SK-N-MC (cell line): Measurements from ENCODE around the gene PTCRA.

ENCODE experiments used
- FOXP2 ChIP-seq: optimal IDR thresholded peaks from 2 replicates; pipeline ENCODE3; 2011; ENCODE audit warnings: mild to moderate bottlenecking, moderate library complexity; ENCODE audit not compliant: insufficient read depth; ENCODE audit errors: extremely low read length, control extremely low read depth
- POLR2AphosphoS5 ChIP-seq: IDR thresholded peaks from 2 replicates; pipeline ENCODE4 v1.6.1; 2012; ENCODE audit warnings: mild to moderate bottlenecking, low read depth, low read length, borderline replicate concordance

DNA sequence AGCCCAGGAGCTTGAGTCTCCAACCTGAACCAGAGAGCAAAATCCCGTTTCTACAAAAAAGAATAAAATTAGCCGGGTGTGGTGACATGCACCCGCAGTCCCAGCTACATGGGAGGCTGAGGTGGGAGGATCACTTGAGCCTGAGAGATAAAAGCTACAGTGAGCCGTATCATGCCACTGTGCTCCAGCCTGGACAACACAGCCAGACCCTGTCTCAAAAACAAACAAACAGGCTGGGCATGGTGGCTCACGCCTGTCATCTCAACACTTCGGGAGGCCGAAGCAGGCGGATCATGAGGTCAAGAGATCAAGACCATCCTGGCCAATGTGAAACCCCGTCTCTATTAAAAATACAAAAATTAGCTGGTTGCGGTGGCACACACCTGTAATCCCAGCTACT is 11.4 kb upstream of the PTCRA start:
- TF ChIP-seq POLR2AphosphoS5 (no peak), FOXP2 (no peak)
